ENCODE results near the gene ADGRG4. TPM values are rescaled to one million over a fixed set of nuclear protein-coding genes. Genes with fewer than 3 reads are reported as not detected.

Gene ADGRG4
- total and polyA plus RNA-seq, 2 of the 8 experiments (the other 6 are each of a cell fraction or from before 2014, with no cell fraction given): not detected

DNA sequence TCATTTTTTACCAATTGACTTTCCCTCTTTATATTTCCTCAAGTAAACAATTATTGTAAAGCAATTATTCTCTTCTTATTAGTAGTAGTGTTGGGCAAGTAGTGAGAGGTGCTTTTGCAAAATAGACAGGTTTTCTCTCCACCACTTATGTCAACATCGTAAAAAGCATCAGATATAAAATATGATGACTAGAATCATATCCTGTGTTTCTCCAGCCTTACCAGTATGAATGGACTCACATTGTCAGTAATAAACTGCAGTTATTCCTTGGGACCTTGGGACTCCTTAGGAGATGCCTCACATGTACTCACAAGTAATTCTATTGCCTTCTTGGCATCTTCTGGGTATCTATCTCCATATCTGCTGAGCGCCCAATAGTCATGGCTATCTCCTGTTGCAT lies 146.5 kb downstream of the ADGRG4 start:
- Histone ChIP-seq H3K4me1 (replicated peaks in 1 of 4; ENCODE audit: control insufficient read depth in 3 of 4, insufficient read depth in 4 of 4, low read length in 3 of 4) (no peaks in the 10 kb centered on the region), H3K9ac (replicated peaks in 1 of 4; ENCODE audit: extremely low read depth in 1 of 4, low read depth in 3 of 4, low read length in 3 of 4) (no peak overlapping the region), H3K79me2 (ENCODE audit: control insufficient read depth in 1 of 2, insufficient read depth in 2 of 2, low read length in 2 of 2) (no peaks in the 10 kb centered on the region), H2AK5ac (ENCODE audit: low read depth, low read length) (no peak overlapping the region), H3K4me2 (ENCODE audit: insufficient read depth in 1 of 2, low read depth in 2 of 2, low read length in 2 of 2) (no peak overlapping the region), H3K23ac (ENCODE audit: insufficient read length) (no peak overlapping the region), H2BK20ac (ENCODE audit: low read length) (no peak overlapping the region), H3K4ac (replicated peaks; ENCODE audit: insufficient read length, low read depth, low read length) (no peak overlapping the region), H2BK12ac (ENCODE audit: low read depth, low read length) (no peak overlapping the region), H3K27me3 (replicated peaks in 1 of 4; ENCODE audit: control insufficient read depth in 3 of 4, extremely low read depth in 1 of 4, insufficient read depth in 3 of 4, low read length in 3 of 4) (no peaks in the 10 kb centered on the region), H3K23me2 (ENCODE audit: low read depth, low read length) (no peaks in the 10 kb centered on the region), H4K20me1 (replicated peaks in 1 of 2; ENCODE audit: control insufficient read depth in 1 of 2, insufficient read depth in 2 of 2, low read length in 2 of 2) (no peaks in the 10 kb centered on the region), H3K4me3 (ENCODE audit: extremely low read depth in 1 of 4, insufficient read depth in 2 of 4, low read depth in 3 of 4, low read length in 4 of 4) (no peak overlapping the region), H3K14ac (ENCODE audit: insufficient read length) (no peak overlapping the region), H3K36me3 (ENCODE audit: control insufficient read depth in 2 of 4, insufficient read depth in 4 of 4, low read length in 3 of 4) (no peaks in the 10 kb centered on the region), H3K27ac (ENCODE audit: low read depth, low read length) (no peak overlapping the region), H2BK120ac (replicated peaks; ENCODE audit: low read depth, low read length) (no peak overlapping the region), H3K79me1 (ENCODE audit: low read depth, low read length) (no peaks in the 10 kb centered on the region), H2BK5ac (ENCODE audit: low read depth, low read length) (no peak overlapping the region), H3K18ac (ENCODE audit: extremely low read depth, low read length) (no peak overlapping the region), H4K91ac (replicated peaks; ENCODE audit: insufficient read length, low read length) (no peak overlapping the region), H4K5ac (ENCODE audit: insufficient read length, low read depth, low read length) (no peak overlapping the region), H4K8ac (ENCODE audit: extremely low read depth, insufficient read depth, low read length) (no peak overlapping the region), H3K9me3 (ENCODE audit: insufficient read depth in 2 of 2, low read depth in 1 of 2, low read length in 1 of 2) (peaks cover 0 to 2% of the 10 kb centered on the region in 2 experiments; a peak in 1 of 4 replicates), H3K56ac (replicated peaks; ENCODE audit: insufficient read length, low read depth, low read length) (no peak overlapping the region), H2BK15ac (ENCODE audit: low read length) (no peak overlapping the region), H2AFZ (ENCODE audit: low read length) (no peak overlapping the region)
- WGBS, 2 experiments (ENCODE audit: extremely low coverage in 1 of 2, insufficient coverage in 1 of 2, insufficient read length in 1 of 2, insufficient replicate concordance in 2 of 2, low coverage in 1 of 2, low lambda C conversion rate in 2 of 2, missing lambda C conversion rate in 1 of 2): 81% methylated on average over 2 of the region's 2 CpGs; no CpG with 5 or more reads in 1 of the 2 experiments
- POLR2A ChIA-PET (ENCODE audit: partially characterized antibody): no interaction called here
- FAIRE-seq (no peak), DNase-seq (ENCODE audit: low read depth in 1 of 2, low spot score in 2 of 2) (no peak)
- CTCF ChIA-PET (ENCODE audit: partially characterized antibody): no interaction called here
- TF ChIP-seq CEBPB (IDR thresholded peaks at IDR 0.05; ENCODE audit: low read depth, low read length): no peak
- TF ChIP-seq GTF2F1 (IDR thresholded peaks at IDR 0.05; ENCODE audit: borderline replicate concordance, low read depth, low read length): no peak
- no peak for TF ChIP-seq TAF1 (IDR thresholded peaks at IDR 0.05; ENCODE audit: low read depth, low read length)
- TF ChIP-seq, protein P1, sequence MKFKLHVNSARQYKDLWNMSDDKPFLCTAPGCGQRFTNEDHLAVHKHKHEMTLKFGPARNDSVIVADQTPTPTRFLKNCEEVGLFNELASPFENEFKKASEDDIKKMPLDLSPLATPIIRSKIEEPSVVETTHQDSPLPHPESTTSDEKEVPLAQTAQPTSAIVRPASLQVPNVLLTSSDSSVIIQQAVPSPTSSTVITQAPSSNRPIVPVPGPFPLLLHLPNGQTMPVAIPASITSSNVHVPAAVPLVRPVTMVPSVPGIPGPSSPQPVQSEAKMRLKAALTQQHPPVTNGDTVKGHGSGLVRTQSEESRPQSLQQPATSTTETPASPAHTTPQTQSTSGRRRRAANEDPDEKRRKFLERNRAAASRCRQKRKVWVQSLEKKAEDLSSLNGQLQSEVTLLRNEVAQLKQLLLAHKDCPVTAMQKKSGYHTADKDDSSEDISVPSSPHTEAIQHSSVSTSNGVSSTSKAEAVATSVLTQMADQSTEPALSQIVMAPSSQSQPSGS (IDR thresholded peaks at IDR 0.05; ENCODE audit: low read length): no peak
- TF ChIP-seq, protein P2, sequence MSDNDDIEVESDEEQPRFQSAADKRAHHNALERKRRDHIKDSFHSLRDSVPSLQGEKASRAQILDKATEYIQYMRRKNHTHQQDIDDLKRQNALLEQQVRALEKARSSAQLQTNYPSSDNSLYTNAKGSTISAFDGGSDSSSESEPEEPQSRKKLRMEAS (IDR thresholded peaks at IDR 0.05): no peak
- TF ChIP-seq, protein P3, sequence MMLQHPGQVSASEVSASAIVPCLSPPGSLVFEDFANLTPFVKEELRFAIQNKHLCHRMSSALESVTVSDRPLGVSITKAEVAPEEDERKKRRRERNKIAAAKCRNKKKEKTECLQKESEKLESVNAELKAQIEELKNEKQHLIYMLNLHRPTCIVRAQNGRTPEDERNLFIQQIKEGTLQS (IDR thresholded peaks at IDR 0.05; ENCODE audit: insufficient read depth, low read depth, low read length): no peak
- TF ChIP-seq, protein P4, sequence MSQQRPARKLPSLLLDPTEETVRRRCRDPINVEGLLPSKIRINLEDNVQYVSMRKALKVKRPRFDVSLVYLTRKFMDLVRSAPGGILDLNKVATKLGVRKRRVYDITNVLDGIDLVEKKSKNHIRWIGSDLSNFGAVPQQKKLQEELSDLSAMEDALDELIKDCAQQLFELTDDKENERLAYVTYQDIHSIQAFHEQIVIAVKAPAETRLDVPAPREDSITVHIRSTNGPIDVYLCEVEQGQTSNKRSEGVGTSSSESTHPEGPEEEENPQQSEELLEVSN (IDR thresholded peaks at IDR 0.05): no peak
- no peak for TF ChIP-seq NANOG (IDR thresholded peaks at IDR 0.05; ENCODE audit: insufficient read depth, low read depth, low read length, poor library complexity, severe bottlenecking)
- TF ChIP-seq ASH2L (IDR thresholded peaks at IDR 0.05; ENCODE audit: low read length): no peak
- no peak for TF ChIP-seq POLR2AphosphoS5 (IDR thresholded peaks at IDR 0.05; ENCODE audit: low read depth, low read length)
- no peak for TF ChIP-seq TBP (IDR thresholded peaks at IDR 0.05; ENCODE audit: low read depth, low read length)
- TF ChIP-seq BACH1 (IDR thresholded peaks at IDR 0.05; ENCODE audit: low read length): no peak
